CD1c-positive myeloid dendritic cell (primary cell): ENCODE measurements around the gene HMG20A.

Source experiments
- DNase-seq: peaks from one replicate; pipeline ENCODE4 v3.0.0-alpha.2; 2016; ENCODE audit errors: extremely low spot score

HMG20A gene

DNA sequence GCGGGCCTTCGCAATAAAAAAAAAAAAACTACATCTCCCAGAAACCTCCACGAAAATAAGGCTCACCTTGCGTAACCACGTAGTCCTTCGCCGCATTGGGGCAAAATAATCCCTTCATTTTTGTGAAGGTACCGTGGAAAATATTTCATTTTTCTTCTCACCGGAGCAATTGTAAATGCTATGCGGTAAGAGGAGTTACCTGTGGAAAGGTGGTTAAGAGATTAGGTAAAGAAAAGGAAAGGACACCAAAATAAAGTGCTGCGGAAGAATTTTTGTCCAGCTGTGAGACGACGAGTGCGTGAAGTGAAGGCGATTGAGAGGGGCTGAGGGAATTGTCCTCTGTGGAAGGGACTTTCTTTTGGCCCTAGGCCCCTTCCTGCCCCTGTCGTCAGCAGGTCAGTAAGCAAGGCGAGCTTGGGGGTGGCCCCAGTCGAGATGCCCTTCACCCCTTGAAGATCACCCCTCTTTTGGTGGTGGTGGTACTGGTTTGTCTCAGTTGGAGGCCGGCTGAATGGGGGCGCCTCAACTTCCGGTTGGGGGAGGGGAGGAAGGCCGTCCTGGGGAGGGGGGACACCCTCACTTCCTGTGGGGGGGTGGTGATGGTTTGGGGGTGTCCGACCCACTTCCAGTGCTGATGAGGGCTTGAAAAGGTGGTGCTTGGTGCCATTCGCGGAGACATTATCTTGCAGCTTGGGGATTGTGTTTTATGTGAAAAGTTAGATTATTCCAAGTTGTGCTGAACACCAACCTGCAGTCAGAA, at the start of gene HMG20A:
HMG20A (plus strand) TSS at position 279 of the 760 bp plus-strand sequence. CDS start 37,520 bp downstream, outside the sequence.
- peak; percentile 85 for DNase-seq

DNA sequence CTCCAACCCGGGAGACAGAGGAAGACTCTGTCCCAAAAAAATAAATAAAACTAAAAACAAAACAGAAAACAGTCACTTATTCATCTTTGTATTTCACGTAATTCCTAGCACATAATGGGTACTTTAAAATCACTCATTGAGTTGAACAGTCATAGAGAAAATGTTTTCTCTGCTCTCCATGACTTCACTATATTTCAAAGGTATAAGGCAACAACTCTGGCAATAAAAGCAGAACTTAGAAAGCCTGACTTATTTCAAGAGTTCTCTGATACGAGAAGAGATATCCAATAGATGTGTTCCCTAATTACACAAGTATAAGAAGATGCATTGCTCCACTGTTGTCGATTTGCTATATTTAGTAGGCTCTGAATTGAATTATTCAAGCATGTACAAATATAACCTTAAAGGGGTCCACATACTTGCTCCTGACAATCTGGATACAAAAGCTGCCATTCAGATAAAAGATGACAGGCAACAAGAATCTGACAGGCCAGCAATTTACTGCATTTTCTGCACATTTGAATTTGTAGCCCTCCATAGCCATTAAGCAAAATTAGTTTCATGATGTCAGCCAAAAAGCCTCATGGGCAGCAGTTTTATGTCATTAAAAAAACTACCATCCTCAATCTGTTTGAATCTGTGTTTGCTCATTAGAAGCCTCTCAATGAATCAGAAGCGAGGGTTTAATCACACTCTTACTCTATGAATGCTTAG, 48.7 kb upstream of the HMG20A start:
- DNase-seq: peak; percentile 9

DNA sequence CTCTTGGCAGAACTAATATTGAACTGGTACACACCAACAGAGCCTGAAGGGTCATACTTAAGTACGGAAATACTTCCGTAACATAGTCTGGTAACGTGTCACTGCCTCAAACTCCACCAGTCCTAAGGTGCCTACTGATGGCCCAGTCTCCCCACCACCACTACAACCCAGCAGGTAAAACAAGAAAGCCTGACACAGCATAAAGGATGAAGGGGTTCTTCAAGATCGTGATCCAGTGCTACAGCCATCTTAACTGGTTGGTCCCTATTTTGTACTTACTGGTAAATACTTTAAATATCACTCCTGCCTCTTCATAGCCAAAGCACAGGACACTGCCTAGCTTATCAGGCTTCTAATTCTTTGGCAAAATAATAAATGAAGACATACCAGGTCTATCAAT, 47.2 kb upstream of the HMG20A start:
- DNase-seq: no peak

DNA sequence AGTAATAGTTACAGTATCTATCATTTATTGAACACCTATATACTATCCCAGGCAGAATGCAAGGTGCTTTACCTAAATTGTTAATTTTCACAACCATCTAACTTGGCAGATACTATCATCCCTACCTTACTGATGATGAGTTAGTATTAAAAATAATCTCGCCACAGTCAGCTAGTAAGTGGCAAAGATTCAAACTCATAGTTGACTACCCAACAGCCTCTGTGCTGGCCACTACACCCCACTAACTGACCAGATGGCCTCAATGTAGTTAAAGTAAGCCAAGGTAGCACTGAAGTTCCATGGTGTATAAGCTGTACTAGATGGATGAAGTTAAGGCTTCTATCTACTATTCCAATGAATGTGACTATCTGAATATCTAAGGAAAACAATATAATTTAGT, 45.6 kb upstream of the HMG20A start:
- no peak for DNase-seq

DNA sequence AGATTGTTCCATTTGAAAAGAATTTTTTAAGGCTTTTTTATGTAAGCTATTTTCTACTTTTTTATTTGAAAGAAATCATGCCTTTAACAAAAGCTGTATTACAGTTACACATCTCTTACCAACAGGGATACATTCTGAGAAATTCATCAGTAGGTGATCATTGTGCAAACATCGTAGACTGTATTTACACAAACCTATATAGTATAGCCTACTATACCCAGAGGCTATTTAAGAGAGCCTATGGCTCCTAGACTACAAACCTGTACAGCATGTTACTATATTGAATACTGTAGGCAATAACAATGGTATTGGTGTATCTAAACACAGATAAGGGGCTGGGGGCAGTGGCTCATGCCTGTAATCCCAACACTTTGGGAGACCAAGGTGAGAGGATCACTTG, 43.9 kb upstream of the HMG20A start:
- no peak for DNase-seq

DNA sequence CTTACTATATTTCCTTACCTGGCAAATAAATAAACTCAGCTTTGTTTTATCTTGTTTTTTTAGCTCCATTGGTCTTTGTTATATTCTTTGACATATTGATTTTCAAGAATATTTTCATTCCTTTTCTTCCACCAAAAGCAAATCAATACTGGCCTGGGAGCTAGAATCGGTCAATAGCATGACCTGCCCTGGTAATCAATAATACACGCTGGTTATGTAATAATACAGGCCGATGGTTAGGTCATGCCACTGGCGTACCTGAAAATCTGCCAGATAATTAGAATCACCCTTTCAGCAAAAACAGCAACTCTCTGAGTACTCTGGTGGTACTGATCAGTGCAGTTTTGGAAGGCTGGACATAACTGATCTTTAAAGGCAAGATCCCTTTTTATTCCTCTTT, 40.7 kb upstream of the HMG20A start:
- DNase-seq: no peak

DNA sequence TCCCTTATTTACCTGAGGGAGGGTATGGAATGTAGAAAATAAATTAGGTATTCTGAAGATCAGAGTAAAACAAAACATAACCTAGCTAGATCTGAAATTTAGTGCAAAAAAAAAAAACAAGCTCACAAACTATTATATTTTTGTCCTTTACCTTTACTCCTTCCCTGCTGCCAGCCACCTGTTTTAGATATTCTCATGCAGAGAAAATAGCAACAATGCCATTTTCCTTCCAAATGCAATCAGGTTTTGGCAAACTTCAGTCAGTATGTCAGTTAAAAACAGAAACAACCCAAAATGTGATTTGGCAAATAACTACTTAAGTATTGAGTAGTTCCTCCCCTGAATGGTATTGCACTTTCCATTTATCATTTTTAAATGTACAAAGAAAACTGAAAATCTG, 36.6 kb upstream of the HMG20A start:
- DNase-seq: no peak

DNA sequence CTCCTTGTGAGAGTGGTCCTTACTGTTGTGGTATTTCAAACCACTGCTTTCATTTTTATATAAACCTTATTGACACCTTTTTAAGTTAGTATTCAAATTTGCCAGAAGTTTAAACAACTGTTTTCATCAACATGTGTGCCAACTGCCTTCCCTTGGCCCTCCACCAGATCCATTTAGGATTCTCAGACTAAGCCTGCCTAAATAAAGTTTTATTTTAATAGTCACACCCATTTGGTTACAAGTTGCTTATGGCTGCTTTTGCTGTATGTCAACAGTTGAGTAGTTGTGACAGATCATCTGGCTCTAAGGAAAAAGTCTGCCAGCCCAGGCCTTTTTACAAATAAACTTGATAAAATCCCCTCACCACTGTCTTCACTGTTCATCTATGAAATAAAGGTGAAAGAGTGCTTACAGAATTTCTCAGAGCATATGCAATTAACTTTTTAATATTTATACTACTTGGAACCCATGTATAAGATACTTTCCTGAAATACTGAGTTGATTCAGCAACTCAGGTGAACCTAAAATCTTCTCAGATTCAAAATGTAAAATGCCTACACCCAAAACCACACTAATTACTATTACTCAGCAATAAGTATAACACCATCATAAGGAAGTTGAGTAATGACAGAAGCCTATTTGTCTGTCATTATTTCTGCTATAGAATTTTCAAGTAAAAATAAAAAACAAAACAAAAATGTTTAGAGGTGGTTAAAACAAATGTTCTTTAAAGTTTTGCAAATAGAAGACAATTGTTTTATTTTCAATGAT, 35.9 kb upstream of the HMG20A start:
- DNase-seq: no peak

DNA sequence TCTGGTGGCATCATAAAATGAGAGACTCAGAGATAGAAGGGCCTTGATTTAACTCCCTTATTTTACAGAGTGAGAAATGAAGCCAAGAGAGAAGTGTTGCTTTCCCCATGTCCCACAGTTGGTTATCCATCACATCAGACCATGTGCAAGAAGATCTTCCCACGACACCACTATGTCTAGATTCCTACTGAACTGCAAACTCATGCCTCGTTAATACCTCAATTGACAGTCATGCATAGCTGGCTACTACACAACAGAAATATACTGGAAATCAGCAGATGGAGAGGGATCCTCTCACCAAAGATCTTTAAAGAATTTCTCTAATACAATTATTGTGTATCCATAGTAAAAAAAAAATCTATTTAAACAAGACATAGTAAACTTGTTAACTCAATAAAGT, 34.1 kb upstream of the HMG20A start:
- DNase-seq: no peak

DNA sequence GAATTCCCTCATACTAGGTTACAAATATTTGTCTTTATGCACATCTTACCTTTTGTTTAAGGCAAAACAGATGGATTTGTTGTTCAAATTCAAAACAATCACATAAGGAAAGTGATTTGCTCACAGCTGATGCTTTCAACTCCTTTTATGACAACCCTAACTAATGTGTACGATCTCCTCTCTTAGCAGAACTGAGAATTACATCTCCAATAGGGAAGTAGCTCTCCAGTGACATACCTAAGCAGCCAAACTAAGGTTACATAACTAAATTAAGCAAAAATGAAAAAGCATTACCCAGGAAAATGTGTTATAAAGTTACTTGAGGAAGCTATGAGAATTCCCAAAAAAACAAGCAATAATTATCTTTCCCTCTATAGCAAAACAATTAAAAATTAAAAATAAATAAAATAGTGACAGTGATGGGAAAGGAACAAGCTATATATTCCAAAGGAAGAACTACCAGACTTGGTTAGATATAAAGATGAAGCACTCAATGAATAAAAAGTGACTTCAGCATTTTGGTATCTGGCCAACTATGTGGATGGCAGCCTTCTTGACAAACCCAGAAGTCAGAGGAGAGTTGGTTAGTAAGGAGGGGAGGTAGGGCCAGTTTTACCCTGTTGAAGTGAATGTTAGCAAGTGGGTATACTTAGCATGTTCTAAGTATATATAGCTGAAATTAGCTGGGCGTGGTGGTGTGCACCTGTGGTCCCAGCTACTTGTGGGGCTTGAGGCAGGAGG, 33.2 kb upstream of the HMG20A start:
- DNase-seq: peak; percentile 28

DNA sequence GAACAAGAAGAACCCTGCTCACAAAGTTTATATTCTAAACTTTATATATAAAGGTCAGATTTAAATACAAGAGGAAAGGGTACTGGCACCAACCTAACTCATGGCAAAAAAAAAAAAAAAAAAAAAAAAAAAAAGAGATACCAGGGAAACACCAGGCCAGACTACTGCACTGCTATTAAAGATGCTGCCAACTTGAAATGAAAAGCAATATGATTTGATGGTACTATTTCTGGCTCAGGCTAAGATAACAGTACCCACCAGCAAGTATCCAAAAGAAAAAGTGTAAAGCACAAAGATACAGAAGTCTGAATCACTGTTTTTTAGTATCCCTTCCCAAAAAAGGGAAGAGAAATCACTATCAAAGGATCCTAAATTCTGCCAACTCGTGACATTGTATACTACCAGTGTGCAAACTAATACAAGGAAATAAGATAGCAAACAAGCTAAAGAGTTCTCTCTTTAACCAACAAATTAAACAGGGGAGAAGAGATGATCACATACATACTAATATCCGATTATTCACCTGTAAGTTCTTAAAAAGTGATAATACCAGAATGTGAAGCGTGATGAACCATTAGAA, 29.2 kb upstream of the HMG20A start:
- DNase-seq: no peak

DNA sequence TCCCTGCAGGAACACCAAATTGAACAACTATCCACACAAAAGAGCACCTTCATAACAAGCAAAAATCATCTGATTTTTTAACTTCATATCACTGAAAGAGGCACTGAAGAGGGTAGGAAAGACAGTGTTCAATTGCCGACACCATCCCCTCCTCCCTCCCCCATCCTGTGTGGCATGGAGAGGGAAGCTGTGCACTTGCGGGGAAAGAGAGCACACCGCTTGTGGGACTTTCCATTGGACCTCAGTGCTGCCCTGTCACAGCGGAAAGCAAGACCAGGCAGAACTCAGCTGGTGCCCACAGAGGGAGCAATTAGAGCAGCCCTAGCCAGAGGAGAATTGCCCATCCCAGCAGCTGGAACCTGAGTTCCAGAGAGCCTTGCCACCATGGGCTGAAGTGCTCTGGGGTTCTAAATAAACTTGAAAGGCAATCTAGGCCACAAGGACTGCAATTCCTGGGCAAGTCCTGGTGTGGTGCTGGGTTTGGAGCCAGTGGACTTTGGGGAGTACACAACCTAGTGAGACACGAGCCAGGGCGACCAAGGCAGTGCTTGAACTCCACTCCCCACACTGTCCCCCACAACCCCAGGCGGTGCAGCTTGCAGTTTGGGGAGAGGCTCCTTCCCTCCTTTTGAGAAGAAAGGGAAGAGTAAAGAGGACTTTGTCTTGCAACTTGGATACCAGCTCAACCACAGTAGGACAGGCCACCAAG, 27.8 kb upstream of the HMG20A start:
- DNase-seq: no peak

DNA sequence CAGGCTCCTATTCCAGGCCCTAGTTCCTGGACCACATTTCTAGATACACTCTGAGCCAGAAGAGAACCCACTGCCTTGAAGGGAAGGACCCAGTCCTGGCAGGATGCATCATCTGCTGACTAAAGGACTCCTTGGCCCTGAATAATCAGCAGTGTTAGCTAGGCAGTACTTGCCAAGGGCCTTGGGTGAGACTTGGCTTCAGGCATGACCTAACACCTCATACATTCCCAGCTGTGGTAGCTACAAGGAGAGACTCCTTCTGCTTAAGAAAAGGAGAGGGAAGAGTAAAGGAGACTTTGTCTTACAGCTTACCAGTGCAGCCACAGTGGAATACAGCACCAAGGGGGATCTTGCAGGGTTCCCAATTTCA, 27.2 kb upstream of the HMG20A start:
- DNase-seq: no peak

DNA sequence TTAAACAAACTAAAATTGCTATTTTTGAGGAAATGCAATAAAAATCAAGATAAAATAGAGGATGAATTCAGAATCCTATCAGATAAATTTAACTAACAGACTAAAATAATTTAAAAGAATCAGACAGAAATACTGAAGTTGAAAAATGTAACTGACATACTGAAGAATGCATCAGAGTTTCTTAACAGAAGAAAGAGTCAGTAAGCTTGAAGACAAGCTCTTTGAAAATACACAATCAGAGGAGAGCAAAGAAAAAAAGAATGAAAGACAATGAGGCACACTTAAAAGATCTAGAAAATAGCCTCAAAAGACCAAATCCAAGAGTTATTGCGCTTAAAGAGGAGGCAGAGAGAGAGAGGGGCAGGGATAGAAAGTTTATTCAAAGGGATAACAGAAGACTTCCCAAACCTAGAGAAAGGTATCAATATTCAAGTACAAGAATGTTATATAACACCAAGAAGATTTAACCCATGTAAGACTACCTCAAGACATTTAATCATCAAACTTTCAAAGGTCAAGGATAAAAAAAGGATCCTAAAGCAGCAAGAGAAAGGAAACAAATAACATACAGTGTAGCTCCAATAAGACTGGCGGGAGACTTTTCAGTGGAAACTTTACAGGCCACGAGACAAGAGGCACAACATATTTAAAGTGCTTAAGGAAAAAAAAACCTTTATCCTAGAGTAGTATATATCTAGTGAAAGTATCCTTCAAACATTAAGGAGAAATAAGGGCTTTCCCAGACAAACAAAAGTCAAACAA, 25.5 kb upstream of the HMG20A start:
- no peak for DNase-seq

DNA sequence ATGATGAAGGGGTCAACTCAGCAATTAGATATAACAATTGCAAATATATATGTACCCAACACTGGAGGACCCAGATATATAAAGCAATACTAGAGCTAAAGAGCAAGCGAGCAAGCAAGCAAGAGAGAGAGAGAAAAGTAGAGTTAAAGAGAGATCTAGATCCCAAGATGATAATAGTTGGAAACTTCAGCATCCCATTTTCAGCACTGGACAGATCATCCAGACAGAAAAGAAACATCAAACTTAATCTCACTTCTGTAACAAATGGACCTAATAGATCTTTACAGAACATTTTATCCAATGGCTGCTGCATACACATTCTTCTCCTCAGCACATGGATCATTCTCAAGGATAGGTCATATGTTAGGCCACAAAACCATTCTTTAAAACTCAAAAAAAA, 24.0 kb upstream of the HMG20A start:
- DNase-seq: no peak

DNA sequence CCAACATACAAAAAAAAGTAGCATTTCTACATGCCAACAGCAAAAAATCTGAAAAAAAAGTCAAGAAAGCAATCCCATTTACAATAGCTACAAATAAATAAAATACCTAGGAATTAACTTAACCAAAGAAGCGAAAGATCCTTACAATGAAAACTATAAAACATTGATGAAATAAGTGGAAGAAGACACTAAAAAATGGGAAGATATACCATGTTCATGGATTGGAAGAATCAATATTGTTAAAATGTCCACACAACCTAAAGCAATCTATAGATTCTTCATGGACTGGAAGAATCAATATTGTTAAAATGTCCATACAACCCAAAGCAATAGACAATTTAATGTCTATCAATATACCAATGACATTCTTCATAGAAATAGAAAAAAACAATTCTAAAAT, 21.8 kb upstream of the HMG20A start:
- no peak for DNase-seq

DNA sequence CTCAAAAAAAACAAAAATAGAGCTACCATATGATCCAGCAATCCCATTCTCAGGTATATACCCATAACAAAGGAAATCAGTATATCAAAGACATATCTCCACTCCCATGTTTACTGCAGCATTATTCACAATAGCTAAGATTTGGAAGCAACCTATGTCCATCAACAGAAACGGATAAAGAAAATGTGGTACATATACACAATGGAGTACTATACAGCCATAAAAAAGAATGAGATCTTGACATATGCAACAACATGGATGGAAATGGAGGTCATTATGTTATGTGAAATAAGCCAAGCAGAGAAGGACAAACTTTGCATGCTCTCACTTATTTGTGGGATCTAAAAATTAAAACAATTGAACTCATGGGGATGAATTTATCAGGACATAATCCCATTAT, 20.4 kb upstream of the HMG20A start:
- DNase-seq: no peak

DNA sequence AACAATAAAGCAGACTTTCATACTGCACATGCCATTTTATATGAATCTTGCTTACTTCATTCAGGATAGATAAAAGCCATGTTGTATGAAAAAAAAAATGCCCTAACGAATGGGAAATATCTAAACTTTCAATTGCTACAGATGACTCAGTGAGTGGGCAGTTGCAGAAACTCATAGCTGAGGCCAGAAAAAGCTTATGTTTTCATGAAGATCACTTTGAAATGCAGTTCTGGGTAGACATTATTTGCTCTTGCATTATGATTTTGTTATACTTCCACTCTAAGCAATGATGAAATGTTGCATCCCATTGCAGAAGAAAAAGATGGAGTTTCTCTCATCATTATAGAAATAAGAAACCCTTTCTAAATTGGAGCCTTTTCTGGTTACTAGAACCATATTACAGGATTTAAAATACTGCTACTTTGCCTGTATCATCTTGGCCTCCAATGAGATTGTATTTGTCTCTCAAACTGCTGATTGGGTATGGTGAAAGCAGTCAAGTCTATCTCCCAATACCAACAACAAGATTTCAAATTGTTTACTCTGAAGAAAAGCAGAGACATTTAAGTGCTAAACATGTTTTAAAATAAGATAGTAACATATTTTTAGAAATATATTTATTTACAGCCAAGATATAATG, 17.8 kb upstream of the HMG20A start:
- peak; percentile 5 for DNase-seq

DNA sequence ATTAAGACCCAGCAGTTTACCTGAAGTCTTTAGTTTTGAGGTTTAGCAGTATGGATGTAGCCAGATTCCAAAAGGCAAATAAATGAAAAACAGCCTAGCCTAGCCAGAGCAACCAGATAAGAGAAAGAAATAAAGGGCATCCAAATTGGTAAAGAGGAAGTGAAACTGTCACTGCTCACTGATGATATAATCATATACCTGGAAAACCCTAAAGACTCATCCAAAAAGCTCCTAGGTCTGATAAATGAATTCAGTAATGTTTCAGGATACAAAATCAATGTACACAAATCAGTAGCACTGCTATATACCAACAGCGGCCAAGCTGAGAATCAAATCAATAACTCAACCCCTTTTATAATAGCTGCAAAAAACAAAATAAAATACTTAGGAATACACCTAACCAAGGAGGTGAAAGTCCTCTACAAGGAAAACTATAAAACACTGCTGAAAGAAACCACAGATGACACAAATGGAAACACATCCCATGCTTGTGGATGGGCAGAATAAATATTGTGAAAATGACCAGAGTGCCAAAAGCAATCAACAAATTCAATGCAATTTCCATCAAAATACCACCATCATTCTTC, 14.4 kb upstream of the HMG20A start:
- DNase-seq: peak; percentile 8
